ENCODE results near the gene CENPC.

- TF ChIP-seq POLR2A (IDR thresholded peaks at IDR 0.05; ENCODE audit: low read length) (no peak), MAFK (IDR thresholded peaks at IDR 0.05; ENCODE audit: partially characterized antibody) (no peak), SREBF2 (IDR thresholded peaks at IDR 0.05) (no peak), CTCF (IDR thresholded peaks at IDR 0.05) (no peak), BCL3 (IDR thresholded peaks at IDR 0.05) (no peak), TP53 (CRISPR knock-in tag; IDR thresholded peaks at IDR 0.05) (no peak), EHMT2 (IDR thresholded peaks at IDR 0.05; ENCODE audit: low read depth) (no peak), RAD21 (conservative IDR thresholded peaks at IDR 0.05 in 1 of 2, IDR thresholded peaks at IDR 0.05 in 1 of 2) (no peak), CHD4 (IDR thresholded peaks at IDR 0.05; ENCODE audit: borderline replicate concordance) (no peak), ELK1 (IDR thresholded peaks at IDR 0.05; ENCODE audit: low read depth, low read length) (no peak)
- TF ChIP-seq, protein P1, sequence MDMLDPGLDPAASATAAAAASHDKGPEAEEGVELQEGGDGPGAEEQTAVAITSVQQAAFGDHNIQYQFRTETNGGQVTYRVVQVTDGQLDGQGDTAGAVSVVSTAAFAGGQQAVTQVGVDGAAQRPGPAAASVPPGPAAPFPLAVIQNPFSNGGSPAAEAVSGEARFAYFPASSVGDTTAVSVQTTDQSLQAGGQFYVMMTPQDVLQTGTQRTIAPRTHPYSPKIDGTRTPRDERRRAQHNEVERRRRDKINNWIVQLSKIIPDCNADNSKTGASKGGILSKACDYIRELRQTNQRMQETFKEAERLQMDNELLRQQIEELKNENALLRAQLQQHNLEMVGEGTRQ (IDR thresholded peaks at IDR 0.05), result no peak
- TF ChIP-seq, protein P2, sequence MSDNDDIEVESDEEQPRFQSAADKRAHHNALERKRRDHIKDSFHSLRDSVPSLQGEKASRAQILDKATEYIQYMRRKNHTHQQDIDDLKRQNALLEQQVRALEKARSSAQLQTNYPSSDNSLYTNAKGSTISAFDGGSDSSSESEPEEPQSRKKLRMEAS (IDR thresholded peaks at IDR 0.05), result no peak
These were observed 116.5 kb downstream of the CENPC start for GRCh38 chr4:67428819-67429218.

Measured in A549 (cell line).